ENCODE data around the gene ANKS1B.

- TF ChIP-seq, protein P1, sequence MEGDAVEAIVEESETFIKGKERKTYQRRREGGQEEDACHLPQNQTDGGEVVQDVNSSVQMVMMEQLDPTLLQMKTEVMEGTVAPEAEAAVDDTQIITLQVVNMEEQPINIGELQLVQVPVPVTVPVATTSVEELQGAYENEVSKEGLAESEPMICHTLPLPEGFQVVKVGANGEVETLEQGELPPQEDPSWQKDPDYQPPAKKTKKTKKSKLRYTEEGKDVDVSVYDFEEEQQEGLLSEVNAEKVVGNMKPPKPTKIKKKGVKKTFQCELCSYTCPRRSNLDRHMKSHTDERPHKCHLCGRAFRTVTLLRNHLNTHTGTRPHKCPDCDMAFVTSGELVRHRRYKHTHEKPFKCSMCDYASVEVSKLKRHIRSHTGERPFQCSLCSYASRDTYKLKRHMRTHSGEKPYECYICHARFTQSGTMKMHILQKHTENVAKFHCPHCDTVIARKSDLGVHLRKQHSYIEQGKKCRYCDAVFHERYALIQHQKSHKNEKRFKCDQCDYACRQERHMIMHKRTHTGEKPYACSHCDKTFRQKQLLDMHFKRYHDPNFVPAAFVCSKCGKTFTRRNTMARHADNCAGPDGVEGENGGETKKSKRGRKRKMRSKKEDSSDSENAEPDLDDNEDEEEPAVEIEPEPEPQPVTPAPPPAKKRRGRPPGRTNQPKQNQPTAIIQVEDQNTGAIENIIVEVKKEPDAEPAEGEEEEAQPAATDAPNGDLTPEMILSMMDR (IDR thresholded peaks at IDR 0.05), result no peak
- no peak for TF ChIP-seq POLR2A (IDR thresholded peaks at IDR 0.05)
Measured at GRCh38 chr12:99804715-99805114, 180.0 kb downstream of the ANKS1B start.
